ENCODE measurements around the gene ZHX3. TPM values are rescaled to one million over a fixed set of nuclear protein-coding genes. Genes with fewer than 3 reads are reported as not detected.

The ZHX3 gene
- total and polyA plus RNA-seq, 2 of the 13 experiments (the other 11 are each of a cell fraction or from before 2014, with no cell fraction given), result 8.4 to 11.7 TPM

DNA sequence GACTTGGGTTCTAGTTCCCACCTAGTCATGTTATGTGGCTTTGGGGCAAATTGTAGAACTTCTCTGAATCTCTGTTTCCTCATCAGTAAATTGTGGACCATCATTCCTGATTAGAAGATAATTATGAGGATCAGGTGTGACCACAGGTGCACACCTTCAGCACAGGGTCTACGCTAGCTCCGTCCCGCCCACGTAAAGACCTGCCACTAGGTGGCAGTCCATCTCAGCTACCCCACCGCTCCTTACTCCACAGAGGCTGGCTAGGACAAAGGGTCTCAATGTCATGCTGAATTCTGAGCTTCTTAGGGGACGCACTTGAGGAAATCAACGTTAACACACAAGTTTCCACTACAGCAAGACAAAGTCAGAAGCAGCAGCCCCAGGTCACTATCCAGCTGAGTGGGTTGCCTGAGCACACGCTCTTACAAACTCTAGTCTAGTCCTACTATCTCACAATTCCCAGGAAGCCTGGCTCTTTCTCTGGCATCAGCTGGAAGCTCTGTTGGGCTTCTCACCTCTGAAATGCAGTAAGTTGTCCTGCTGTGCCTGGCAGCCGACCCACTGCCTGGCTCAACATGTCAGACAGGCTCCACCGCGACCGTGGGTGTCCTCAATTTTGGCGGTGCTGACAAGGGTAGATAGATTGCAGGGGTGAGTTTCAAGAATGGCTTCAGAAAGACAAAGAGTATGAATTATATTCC lies 182.2 kb downstream of the ZHX3 start (continued):
- TF ChIP-seq NR3C1 (CRISPR knock-in tag; IDR thresholded peaks at IDR 0.05), result no peak
- no peak for TF ChIP-seq ZNF790 (CRISPR knock-in tag; IDR thresholded peaks at IDR 0.05; ENCODE audit: borderline replicate concordance)
- TF ChIP-seq GABPA (IDR thresholded peaks at IDR 0.05; ENCODE audit: low read depth, low read length), result no peak
- no peak for TF ChIP-seq GABPA (CRISPR knock-in tag; IDR thresholded peaks at IDR 0.05; ENCODE audit: low read depth)
- no peak for TF ChIP-seq ZNF749 (CRISPR knock-in tag; IDR thresholded peaks at IDR 0.05; ENCODE audit: borderline replicate concordance)
- no peak; the same call in 1 of the 2 replicates for TF ChIP-seq ZBTB21 (CRISPR knock-in tag; IDR thresholded peaks at IDR 0.05)
- TF ChIP-seq DR1 (CRISPR knock-in tag; IDR thresholded peaks at IDR 0.05), result no peak
- TF ChIP-seq ZNF557 (CRISPR knock-in tag; IDR thresholded peaks at IDR 0.05), result no peak
- TF ChIP-seq ZSCAN12 (CRISPR knock-in tag; IDR thresholded peaks at IDR 0.05), result no peak
- TF ChIP-seq CBX1 (IDR thresholded peaks at IDR 0.05; ENCODE audit: low read depth), result peak; percentile 47
- TF ChIP-seq, protein P1, sequence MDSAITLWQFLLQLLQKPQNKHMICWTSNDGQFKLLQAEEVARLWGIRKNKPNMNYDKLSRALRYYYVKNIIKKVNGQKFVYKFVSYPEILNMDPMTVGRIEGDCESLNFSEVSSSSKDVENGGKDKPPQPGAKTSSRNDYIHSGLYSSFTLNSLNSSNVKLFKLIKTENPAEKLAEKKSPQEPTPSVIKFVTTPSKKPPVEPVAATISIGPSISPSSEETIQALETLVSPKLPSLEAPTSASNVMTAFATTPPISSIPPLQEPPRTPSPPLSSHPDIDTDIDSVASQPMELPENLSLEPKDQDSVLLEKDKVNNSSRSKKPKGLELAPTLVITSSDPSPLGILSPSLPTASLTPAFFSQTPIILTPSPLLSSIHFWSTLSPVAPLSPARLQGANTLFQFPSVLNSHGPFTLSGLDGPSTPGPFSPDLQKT (CRISPR knock-in tag; IDR thresholded peaks at IDR 0.05; ENCODE audit: borderline replicate concordance), result no peak
- TF ChIP-seq, protein P2, sequence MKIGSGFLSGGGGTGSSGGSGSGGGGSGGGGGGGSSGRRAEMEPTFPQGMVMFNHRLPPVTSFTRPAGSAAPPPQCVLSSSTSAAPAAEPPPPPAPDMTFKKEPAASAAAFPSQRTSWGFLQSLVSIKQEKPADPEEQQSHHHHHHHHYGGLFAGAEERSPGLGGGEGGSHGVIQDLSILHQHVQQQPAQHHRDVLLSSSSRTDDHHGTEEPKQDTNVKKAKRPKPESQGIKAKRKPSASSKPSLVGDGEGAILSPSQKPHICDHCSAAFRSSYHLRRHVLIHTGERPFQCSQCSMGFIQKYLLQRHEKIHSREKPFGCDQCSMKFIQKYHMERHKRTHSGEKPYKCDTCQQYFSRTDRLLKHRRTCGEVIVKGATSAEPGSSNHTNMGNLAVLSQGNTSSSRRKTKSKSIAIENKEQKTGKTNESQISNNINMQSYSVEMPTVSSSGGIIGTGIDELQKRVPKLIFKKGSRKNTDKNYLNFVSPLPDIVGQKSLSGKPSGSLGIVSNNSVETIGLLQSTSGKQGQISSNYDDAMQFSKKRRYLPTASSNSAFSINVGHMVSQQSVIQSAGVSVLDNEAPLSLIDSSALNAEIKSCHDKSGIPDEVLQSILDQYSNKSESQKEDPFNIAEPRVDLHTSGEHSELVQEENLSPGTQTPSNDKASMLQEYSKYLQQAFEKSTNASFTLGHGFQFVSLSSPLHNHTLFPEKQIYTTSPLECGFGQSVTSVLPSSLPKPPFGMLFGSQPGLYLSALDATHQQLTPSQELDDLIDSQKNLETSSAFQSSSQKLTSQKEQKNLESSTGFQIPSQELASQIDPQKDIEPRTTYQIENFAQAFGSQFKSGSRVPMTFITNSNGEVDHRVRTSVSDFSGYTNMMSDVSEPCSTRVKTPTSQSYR (CRISPR knock-in tag; IDR thresholded peaks at IDR 0.05; ENCODE audit: borderline replicate concordance), result 0 out of 2 replicates have a peak, but pooled peaks have one; percentile 16
- 0 out of 2 replicates have a peak, but pooled peaks have one; percentile 85 for TF ChIP-seq ZNF224 (CRISPR knock-in tag; IDR thresholded peaks at IDR 0.05)
- no peak for TF ChIP-seq ZMYM3 (CRISPR knock-in tag; IDR thresholded peaks at IDR 0.05)
- peak; percentile 83 for TF ChIP-seq PHF5A (CRISPR knock-in tag; IDR thresholded peaks at IDR 0.05; ENCODE audit: low read depth, unreplicated experiment)
- peak; percentile 67; the same call in 1 of the 2 replicates for TF ChIP-seq MYC (CRISPR knock-in tag; IDR thresholded peaks at IDR 0.05; ENCODE audit: borderline replicate concordance)
- peak; percentile 71; the same call in 1 of the 2 replicates for TF ChIP-seq RNF2 (conservative IDR thresholded peaks at IDR 0.05; ENCODE audit: low read depth)
- no peak for TF ChIP-seq ONECUT2 (CRISPR knock-in tag; IDR thresholded peaks at IDR 0.05)
- TF ChIP-seq KDM1A (CRISPR knock-in tag; IDR thresholded peaks at IDR 0.05), result no peak
- TF ChIP-seq, protein P3, sequence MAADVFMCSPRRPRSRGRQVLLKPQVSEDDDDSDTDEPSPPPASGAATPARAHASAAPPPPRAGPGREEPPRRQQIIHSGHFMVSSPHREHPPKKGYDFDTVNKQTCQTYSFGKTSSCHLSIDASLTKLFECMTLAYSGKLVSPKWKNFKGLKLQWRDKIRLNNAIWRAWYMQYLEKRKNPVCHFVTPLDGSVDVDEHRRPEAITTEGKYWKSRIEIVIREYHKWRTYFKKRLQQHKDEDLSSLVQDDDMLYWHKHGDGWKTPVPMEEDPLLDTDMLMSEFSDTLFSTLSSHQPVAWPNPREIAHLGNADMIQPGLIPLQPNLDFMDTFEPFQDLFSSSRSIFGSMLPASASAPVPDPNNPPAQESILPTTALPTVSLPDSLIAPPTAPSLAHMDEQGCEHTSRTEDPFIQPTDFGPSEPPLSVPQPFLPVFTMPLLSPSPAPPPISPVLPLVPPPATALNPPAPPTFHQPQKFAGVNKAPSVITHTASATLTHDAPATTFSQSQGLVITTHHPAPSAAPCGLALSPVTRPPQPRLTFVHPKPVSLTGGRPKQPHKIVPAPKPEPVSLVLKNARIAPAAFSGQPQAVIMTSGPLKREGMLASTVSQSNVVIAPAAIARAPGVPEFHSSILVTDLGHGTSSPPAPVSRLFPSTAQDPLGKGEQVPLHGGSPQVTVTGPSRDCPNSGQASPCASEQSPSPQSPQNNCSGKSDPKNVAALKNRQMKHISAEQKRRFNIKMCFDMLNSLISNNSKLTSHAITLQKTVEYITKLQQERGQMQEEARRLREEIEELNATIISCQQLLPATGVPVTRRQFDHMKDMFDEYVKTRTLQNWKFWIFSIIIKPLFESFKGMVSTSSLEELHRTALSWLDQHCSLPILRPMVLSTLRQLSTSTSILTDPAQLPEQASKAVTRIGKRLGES (CRISPR knock-in tag; IDR thresholded peaks at IDR 0.05; ENCODE audit: borderline replicate concordance), result no peak
- TF ChIP-seq ZNF674 (CRISPR knock-in tag; IDR thresholded peaks at IDR 0.05; ENCODE audit: low read depth), result no peak
- no peak for TF ChIP-seq MBD4 (IDR thresholded peaks at IDR 0.05; ENCODE audit: borderline replicate concordance, low read length)
- TF ChIP-seq ZNF670 (CRISPR knock-in tag; IDR thresholded peaks at IDR 0.05; ENCODE audit: borderline replicate concordance), result peak; percentile 52; the same call in 1 of the 2 replicates
- TF ChIP-seq GPN1 (CRISPR knock-in tag; IDR thresholded peaks at IDR 0.05; ENCODE audit: borderline replicate concordance), result no peak
- no peak for TF ChIP-seq ZNF773 (CRISPR knock-in tag; IDR thresholded peaks at IDR 0.05; ENCODE audit: borderline replicate concordance)
- TF ChIP-seq MXI1 (IDR thresholded peaks at IDR 0.05; ENCODE audit: borderline replicate concordance, low read depth, low read length), result no peak; the same call in 2 of the 3 replicates
